ENCODE measurements around the gene INPP5A. TPM values are rescaled to one million over a fixed set of nuclear protein-coding genes. Genes with fewer than 3 reads are reported as not detected.

Gene INPP5A
- total and polyA plus RNA-seq, 7 donors: 17.6 to 132 (median 100) TPM

DNA sequence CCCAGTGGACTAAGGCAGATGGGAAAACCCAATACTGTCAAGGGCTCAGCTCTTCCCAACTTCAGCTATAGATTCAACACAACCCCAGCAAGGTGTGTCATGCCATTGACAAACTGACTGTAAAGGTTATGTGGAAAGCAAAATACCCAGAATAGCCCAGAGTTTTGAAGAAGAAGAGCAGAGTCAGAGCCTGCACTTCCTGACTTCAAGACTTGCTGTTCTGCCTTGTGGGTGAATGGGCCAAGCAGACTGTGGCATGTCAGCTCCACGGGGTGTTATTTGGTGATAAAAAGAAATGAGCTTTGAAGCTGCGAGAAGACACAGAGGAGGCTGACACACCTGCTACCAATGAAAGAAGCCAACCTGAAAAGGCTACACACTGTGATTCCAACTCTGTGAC lies 158.6 kb downstream of the INPP5A start:
- intact Hi-C loops (cut with DNase I): no loop called here
- H3K4me3 ChIP-seq: no peak overlapping the region
- WGBS, 2 donors: 83 to 87% methylated on average over 2 of the region's 2 CpGs
- H3K27ac ChIP-seq: no peak overlapping the region
- H3K27me3 ChIP-seq: no peaks in the 10 kb centered on the region
- no peak for DNase-seq
- H3K36me3 ChIP-seq: peaks cover 4 to 22% (median 5%) of the 10 kb centered on the region in 4 donors
- no peaks in the 10 kb centered on the region for H3K9me3 ChIP-seq
- TF ChIP-seq POLR2AphosphoS5 (IDR thresholded peaks at IDR 0.05): no peak
- no peak for TF ChIP-seq EP300 (IDR thresholded peaks at IDR 0.05)
- TF ChIP-seq, protein P1, sequence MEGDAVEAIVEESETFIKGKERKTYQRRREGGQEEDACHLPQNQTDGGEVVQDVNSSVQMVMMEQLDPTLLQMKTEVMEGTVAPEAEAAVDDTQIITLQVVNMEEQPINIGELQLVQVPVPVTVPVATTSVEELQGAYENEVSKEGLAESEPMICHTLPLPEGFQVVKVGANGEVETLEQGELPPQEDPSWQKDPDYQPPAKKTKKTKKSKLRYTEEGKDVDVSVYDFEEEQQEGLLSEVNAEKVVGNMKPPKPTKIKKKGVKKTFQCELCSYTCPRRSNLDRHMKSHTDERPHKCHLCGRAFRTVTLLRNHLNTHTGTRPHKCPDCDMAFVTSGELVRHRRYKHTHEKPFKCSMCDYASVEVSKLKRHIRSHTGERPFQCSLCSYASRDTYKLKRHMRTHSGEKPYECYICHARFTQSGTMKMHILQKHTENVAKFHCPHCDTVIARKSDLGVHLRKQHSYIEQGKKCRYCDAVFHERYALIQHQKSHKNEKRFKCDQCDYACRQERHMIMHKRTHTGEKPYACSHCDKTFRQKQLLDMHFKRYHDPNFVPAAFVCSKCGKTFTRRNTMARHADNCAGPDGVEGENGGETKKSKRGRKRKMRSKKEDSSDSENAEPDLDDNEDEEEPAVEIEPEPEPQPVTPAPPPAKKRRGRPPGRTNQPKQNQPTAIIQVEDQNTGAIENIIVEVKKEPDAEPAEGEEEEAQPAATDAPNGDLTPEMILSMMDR (IDR thresholded peaks at IDR 0.05): no peak
- TF ChIP-seq POLR2A (IDR thresholded peaks at IDR 0.05): no peak
- H3K4me1 ChIP-seq: peaks cover 0 to 22% (median 19%) of the 10 kb centered on the region in 4 donors

DNA sequence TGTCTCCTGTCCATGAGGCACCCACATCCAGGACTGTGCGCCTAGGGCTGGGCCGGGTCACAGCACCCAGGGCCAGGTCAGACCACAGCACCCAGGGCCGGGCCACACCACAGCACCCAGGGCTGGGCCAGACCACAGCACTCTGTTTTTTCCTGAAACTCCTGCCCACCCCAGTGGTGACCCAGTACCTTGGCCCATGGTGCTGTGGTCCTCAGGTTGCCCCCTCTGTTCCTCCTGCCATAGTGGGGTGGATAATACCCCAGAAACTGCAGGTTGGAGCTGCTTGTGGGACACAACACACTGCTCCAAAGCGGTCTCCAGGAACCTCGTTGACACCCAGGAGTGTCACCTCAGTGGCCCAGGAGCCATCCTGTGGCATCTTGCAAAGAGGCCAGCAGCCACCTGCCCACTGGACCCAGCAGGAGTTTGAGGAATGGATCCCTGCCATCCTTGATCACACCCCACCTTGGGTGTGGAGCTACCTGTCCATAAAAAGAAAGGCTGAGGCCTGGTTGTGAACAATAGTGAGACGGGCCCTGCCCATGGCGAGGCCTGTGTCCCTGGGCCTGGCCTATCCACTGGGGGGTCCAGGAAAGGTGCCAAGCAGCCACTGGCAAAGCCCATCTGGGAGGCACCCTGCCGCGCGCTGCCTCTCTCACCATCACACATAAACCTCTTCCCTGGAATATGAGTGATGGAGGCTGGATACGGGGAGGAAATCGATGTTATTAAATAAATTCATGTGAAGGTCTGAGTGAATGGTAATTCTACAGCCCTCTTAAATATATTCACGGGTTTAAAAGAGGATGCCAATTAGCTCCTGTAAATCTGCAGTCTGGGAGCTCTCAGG lies 159.4 kb downstream of the INPP5A start:
- DNase-seq: peak; percentile 62

DNA sequence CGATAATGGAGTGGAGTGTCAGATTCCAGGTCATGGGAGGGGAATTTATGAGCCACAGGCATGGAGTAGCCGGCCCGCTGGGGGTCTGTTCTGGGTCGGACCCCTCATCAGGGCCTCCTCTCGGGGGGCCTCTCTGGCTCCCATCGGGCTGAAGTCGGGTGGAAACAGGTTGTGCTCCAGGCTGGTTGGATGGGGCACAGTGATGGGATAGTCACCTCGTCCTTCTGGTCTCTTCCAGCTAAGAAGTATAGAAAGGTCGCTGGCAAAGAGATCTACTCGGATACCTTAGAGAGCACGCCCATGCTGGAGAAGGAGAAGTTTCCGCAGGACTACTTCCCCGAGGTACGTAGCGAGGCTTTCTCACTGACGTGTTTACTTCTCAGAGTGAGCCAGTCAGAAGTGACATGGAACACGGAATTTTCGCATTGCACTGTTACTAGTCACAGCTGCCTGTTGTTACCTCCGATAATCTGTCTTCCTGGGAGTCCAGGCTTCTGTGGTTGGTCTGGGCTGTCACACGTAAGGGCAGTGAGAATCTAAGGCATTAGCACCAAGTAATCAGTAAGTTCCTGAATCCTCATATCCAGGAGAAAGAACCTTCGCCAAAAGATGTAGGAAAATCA lies 160.1 kb downstream of the INPP5A start:
- intact Hi-C loops (cut with DNase I): no loop called here
- H3K9me3 ChIP-seq: no peaks in the 10 kb centered on the region
- H3K4me3 ChIP-seq: no peak overlapping the region
- H3K27ac ChIP-seq: no peak overlapping the region
- H3K4me1 ChIP-seq: peaks cover 0 to 24% (median 22%) of the 10 kb centered on the region in 4 donors
- H3K27me3 ChIP-seq: no peaks in the 10 kb centered on the region
- peak; percentile 25 for DNase-seq
- peaks cover 0 to 18% (median 2%) of the 10 kb centered on the region in 4 donors for H3K36me3 ChIP-seq
- TF ChIP-seq POLR2A (IDR thresholded peaks at IDR 0.05): no peak
- TF ChIP-seq POLR2AphosphoS5 (IDR thresholded peaks at IDR 0.05): no peak
- TF ChIP-seq EP300 (IDR thresholded peaks at IDR 0.05): no peak
- TF ChIP-seq, protein P1 (IDR thresholded peaks at IDR 0.05): no peak
- WGBS, 2 donors: 91 to 95% methylated on average over 21 of the region's 21 CpGs

More for the DNA sequence above, 159.4 kb downstream of the INPP5A start:
- H3K36me3 ChIP-seq: peaks cover 0 to 18% (median 2%) of the 10 kb centered on the region in 4 donors
- H3K4me1 ChIP-seq: peaks cover 0 to 24% (median 22%) of the 10 kb centered on the region in 4 donors
- no peaks in the 10 kb centered on the region for H3K9me3 ChIP-seq
- H3K27me3 ChIP-seq: no peaks in the 10 kb centered on the region
- H3K27ac ChIP-seq: peak overlapping the region in 1 of 4 donors; percentile 13
- no peak overlapping the region for H3K4me3 ChIP-seq
- TF ChIP-seq EP300 (IDR thresholded peaks at IDR 0.05) (no peak), POLR2AphosphoS5 (IDR thresholded peaks at IDR 0.05) (no peak), POLR2A (IDR thresholded peaks at IDR 0.05) (no peak)
- TF ChIP-seq, protein P1 (IDR thresholded peaks at IDR 0.05): no peak
- intact Hi-C loops (cut with DNase I): no loop called here
- WGBS, 2 donors: 87 to 91% methylated on average over 13 of the region's 13 CpGs

DNA sequence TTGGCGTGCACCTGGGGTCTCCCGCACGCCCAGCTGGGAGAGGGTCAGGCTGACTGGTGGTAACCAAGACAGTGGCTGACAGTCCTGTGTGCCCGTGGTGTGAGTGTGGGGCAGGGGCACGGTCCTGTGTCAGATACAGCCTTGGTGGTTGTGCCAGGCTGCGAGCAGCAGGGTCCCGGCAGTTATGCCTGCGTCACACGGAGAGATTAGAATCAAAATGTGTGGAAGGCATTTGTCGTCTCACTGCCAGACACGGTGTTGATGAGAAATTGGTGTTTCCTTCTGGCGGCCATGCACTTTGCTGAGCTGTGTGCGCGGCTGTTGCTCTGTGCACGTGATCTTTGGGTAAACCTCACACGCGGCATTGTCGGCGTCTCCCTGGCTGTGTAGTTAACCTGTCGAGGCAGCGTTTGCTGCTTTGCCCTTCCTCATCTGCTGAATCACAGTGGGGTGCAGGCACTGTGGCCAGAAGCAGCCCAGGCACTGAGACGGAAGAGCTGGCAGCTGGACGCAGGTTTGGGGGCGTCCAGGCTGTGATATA lies 160.7 kb downstream of the INPP5A start:
- H3K27ac ChIP-seq: no peak overlapping the region
- H3K9me3 ChIP-seq: no peaks in the 10 kb centered on the region

More for the DNA sequence above, 160.7 kb downstream of the INPP5A start:
- Histone ChIP-seq H3K4me1 (peaks cover 0 to 24% (median 22%) of the 10 kb centered on the region in 4 donors), H3K27me3 (no peaks in the 10 kb centered on the region), H3K4me3 (no peak overlapping the region), H3K36me3 (peaks cover 0 to 18% (median 2%) of the 10 kb centered on the region in 4 donors)
- 95 to 96% methylated on average over 24 of the region's 24 CpGs for WGBS, 2 donors
- TF ChIP-seq EP300 (IDR thresholded peaks at IDR 0.05) (no peak), POLR2AphosphoS5 (IDR thresholded peaks at IDR 0.05) (no peak), POLR2A (IDR thresholded peaks at IDR 0.05) (no peak)
- TF ChIP-seq, protein P1 (IDR thresholded peaks at IDR 0.05): no peak
- DNase-seq: peak; percentile 54
- intact Hi-C loops (cut with DNase I): no loop called here

Measured in sigmoid colon (tissue), 7 donors.